Lower leg skin (tissue), 3 donors: ENCODE data around the gene RYR2.

Experiments used
- CTCF ChIP-seq, 3 donors: fragments of 450-650 bp; IDR thresholded peaks; one replicate each; pipeline ENCODE4 v1.5.1; 2016; ENCODE audit warnings: antibody characterized with exemption in 3 of 3, mild to moderate bottlenecking in 3 of 3, moderate library complexity in 2 of 3
- POLR2A ChIP-seq, 2 donors: fragments of 450-650 bp; IDR thresholded peaks; one replicate each; pipeline ENCODE4 v1.6.1; 2016 to 2017; ENCODE audit warnings: antibody characterized with exemption in 2 of 2, mild to moderate bottlenecking in 1 of 2, moderate library complexity in 1 of 2

GRCh38 chr1:237503292-237503691, 461.3 kb downstream of the RYR2 start:
- no peak for TF ChIP-seq POLR2A (IDR thresholded peaks at IDR 0.05)
- no peak for TF ChIP-seq CTCF (IDR thresholded peaks at IDR 0.05)
